GM23338 (cell line): ENCODE measurements around the gene MORC2. TPM values are rescaled to one million over a fixed set of nuclear protein-coding genes. Genes with fewer than 3 reads are reported as not detected.

ENCODE experiments used
- ATAC-seq: fragments of 200-7000 bp; cut with Tn5 transposase; 3 replicates; pipeline ENCODE4 v1.9.1; 2020
- DNase-seq: peaks from one replicate; pipeline ENCODE4 v3.0.0-alpha.2; 2015; ENCODE audit warnings: low spot score
- H2AFZ ChIP-seq: fragments of 200-600 bp; sonication (generic); 2 replicates; pipeline ENCODE4 v1.8.0; 2016; ENCODE audit warnings: antibody characterized with exemption, mild to moderate bottlenecking, moderate library complexity
- H3F3A ChIP-seq: fragments of 200-600 bp; sonication (generic); replicated peaks from 2 replicates; pipeline ENCODE4 v1.8.0; 2017; ENCODE audit warnings: antibody characterized with exemption, mixed run types, low read depth
- H3K27ac ChIP-seq: fragments of 200-600 bp; sonication (generic); 2 replicates; pipeline ENCODE4 v1.6.1; 2016; ENCODE audit warnings: low read depth
- H3K27me3 ChIP-seq: fragments of 200-600 bp; sonication (generic); 2 replicates; pipeline ENCODE4 v1.8.0; 2016; ENCODE audit warnings: mild to moderate bottlenecking, mixed run types, moderate library complexity; ENCODE audit not compliant: insufficient read depth
- H3K36me3 ChIP-seq: fragments of 200-600 bp; sonication (generic); 2 replicates; pipeline ENCODE4 v1.8.0; 2016; ENCODE audit warnings: mild to moderate bottlenecking; ENCODE audit not compliant: insufficient read depth
- H3K4me1 ChIP-seq: fragments of 200-600 bp; sonication (generic); 2 replicates; pipeline ENCODE4 v1.8.0; 2016; ENCODE audit warnings: mild to moderate bottlenecking, moderate library complexity; ENCODE audit not compliant: insufficient read depth
- H3K4me2 ChIP-seq: fragments of 200-600 bp; sonication (generic); 2 replicates; pipeline ENCODE4 v1.7.1; 2017; ENCODE audit warnings: mixed run types
- H3K4me3 ChIP-seq: fragments of 200-600 bp; sonication (generic); 2 replicates; pipeline ENCODE4 v1.6.1; 2016; ENCODE audit warnings: mixed run types
- H3K79me2 ChIP-seq: fragments of 200-600 bp; sonication (generic); replicated peaks from 2 replicates; pipeline ENCODE4 v1.8.0; 2017; ENCODE audit warnings: mild to moderate bottlenecking; ENCODE audit not compliant: insufficient read depth
- H3K9me2 ChIP-seq: fragments of 200-600 bp; sonication (generic); 2 replicates; pipeline ENCODE4 v1.8.0; 2017; ENCODE audit not compliant: insufficient read depth
- H4K20me1 ChIP-seq: fragments of 200-600 bp; sonication (generic); replicated peaks from 2 replicates; pipeline ENCODE4 v1.8.0; 2017; ENCODE audit warnings: mild to moderate bottlenecking; ENCODE audit not compliant: insufficient read depth
- H3K27ac Mint-ChIP-seq: 2 replicates; pipeline ENCODE4 v1.8.0; 2020; ENCODE audit warnings: inconsistent platforms, mild to moderate bottlenecking, moderate library complexity, mixed read lengths
- H3K27me3 Mint-ChIP-seq: 3 replicates; pipeline ENCODE4 v1.8.0; 2022; ENCODE audit warnings: low read depth, mild to moderate bottlenecking, moderate library complexity, mixed read lengths, inconsistent platforms; ENCODE audit not compliant: insufficient read depth, poor library complexity
- H3K36me3 Mint-ChIP-seq: 3 replicates; pipeline ENCODE4 v1.8.0; 2021; ENCODE audit warnings: low read depth, mild to moderate bottlenecking, inconsistent platforms, moderate library complexity, mixed read lengths
- H3K4me1 Mint-ChIP-seq: 3 replicates; pipeline ENCODE4 v1.8.0; 2020; ENCODE audit warnings: mild to moderate bottlenecking, inconsistent platforms, mixed read lengths
- H3K4me3 Mint-ChIP-seq: 3 replicates; pipeline ENCODE4 v1.8.0; 2021; ENCODE audit warnings: moderate library complexity, mild to moderate bottlenecking, inconsistent platforms, mixed read lengths
- H3K9me3 Mint-ChIP-seq: 3 replicates; pipeline ENCODE4 v1.8.0; 2020; ENCODE audit warnings: moderate library complexity, mild to moderate bottlenecking, inconsistent platforms, mixed read lengths
- CREB1 ChIP-seq: fragments of 250-450 bp; sonication (Bioruptor Pico); IDR thresholded peaks from 2 replicates; pipeline ENCODE4 v1.5.0; 2020; ENCODE audit warnings: low read depth, mild to moderate bottlenecking, moderate library complexity
- EZH2 ChIP-seq: fragments of 200-600 bp; sonication (generic); IDR thresholded peaks from one replicate; pipeline ENCODE4 v1.8.0; 2017; ENCODE audit warnings: antibody characterized with exemption, mild to moderate bottlenecking, low read depth; ENCODE audit not compliant: unreplicated experiment
- EZH2phosphoT487 ChIP-seq: fragments of 200-600 bp; sonication (generic); IDR thresholded peaks from one replicate; pipeline ENCODE4 v1.8.1; 2018; ENCODE audit warnings: antibody characterized with exemption; ENCODE audit not compliant: unreplicated experiment
- JUNB ChIP-seq: IDR thresholded peaks from one replicate; pipeline ENCODE4 v1.6.1; 2016; ENCODE audit warnings: antibody characterized with exemption; ENCODE audit not compliant: unreplicated experiment
- NANOG ChIP-seq: IDR thresholded peaks from 2 replicates; pipeline ENCODE4 v1.6.1; 2016; ENCODE audit warnings: antibody characterized with exemption, borderline replicate concordance
- POLR2AphosphoS5 ChIP-seq: IDR thresholded peaks from 2 replicates; pipeline ENCODE4 v1.6.1; 2016; ENCODE audit warnings: antibody characterized with exemption, low read depth
- STAT1 ChIP-seq: IDR thresholded peaks from one replicate; pipeline ENCODE4 v1.6.1; 2016; ENCODE audit warnings: antibody characterized with exemption; ENCODE audit not compliant: unreplicated experiment
- ZNF114 ChIP-seq: fragments of 250-450 bp; sonication (Bioruptor Pico); IDR thresholded peaks from 2 replicates; pipeline ENCODE4 v1.5.0; 2020; ENCODE audit warnings: mild to moderate bottlenecking, moderate library complexity
- ZNF331 ChIP-seq: fragments of 250-450 bp; sonication (Bioruptor Pico); IDR thresholded peaks from 2 replicates; pipeline ENCODE4 v1.5.0; 2020; ENCODE audit warnings: low read depth, mild to moderate bottlenecking, moderate library complexity
- polyA plus RNA-seq: library from polyadenylated mRNA; unstranded; fragments of >200 nt; fragmentation: Nextera tagmentation; extraction: Ambion mirVana; gene quantifications from 2 replicates; pipeline ENCODE4 v1.2.1, GENCODE V29; 2016
- total RNA-seq: library from RNA; depleted of rRNA; stranded (reverse); fragments of >200 nt; shearing (Covaris generic); gene quantifications from 2 replicates; pipeline ENCODE4 v1.2.3, GENCODE V29; 2014
- TF ChIP-seq, protein P1 (sequence below): IDR thresholded peaks from 2 replicates; pipeline ENCODE4 v1.6.1; 2016; ENCODE audit warnings: antibody characterized with exemption
- TF ChIP-seq, protein P2 (sequence below): IDR thresholded peaks from one replicate; pipeline ENCODE4 v1.6.1; 2018; ENCODE audit warnings: antibody characterized with exemption; ENCODE audit not compliant: unreplicated experiment
- TF ChIP-seq, protein P3 (sequence below), 2 experiments: fragments of 200-600 bp in 1 of 2; sonication (generic) in 1 of 2; conservative IDR thresholded peaks; 2 replicates each; pipeline versions ENCODE4 v1.5.1 to v1.6.1; 2016 to 2017; ENCODE audit warnings: antibody characterized with exemption in 2 of 2, low read depth in 2 of 2, mild to moderate bottlenecking in 2 of 2, moderate library complexity in 1 of 2
- TF ChIP-seq, protein P4 (sequence below): fragments of 250-450 bp; sonication (Bioruptor Pico); IDR thresholded peaks from 2 replicates; pipeline ENCODE4 v1.5.0; 2020; ENCODE audit warnings: mild to moderate bottlenecking, moderate library complexity

Gene MORC2
- total and polyA plus RNA-seq, 2 experiments from 2014 or later: 33.1 to 63.8 TPM

DNA sequence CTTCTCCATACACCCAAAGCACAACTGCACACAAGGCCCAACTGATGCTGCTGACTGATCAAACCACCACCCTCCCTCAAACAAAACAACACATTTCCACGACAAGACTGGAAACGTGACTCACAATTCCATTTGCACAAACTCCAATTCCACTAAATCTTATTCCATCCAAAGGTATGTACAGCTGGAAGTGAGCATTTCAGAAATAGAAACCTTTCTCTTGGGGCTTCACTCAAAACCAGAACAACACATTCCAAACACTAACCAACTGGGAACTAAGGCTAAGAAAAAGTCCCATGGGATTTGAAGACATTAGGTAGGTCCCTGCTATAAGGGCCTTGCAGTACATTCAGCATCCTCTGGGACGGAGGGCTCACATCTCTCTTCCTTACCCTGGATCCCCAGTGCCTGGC lies 19.6 kb downstream of the MORC2 start:
- Histone ChIP-seq H3K27me3 (no peaks in the 10 kb centered on the region), H3K36me3 (peaks cover 77% of the 10 kb centered on the region), H2AFZ (no peak overlapping the region), H3K4me1 (no peaks in the 10 kb centered on the region), H3K4me2 (no peak overlapping the region), H3K27ac (no peak overlapping the region), H3F3A (0 out of 2 replicates have a peak, but pooled peaks cover 4% of the 10 kb centered on the region), H3K9me2 (no peaks in the 10 kb centered on the region), H3K4me3 (no peak overlapping the region), H3K79me2 (peaks cover 59% of the 10 kb centered on the region), H4K20me1 (peaks cover 47% of the 10 kb centered on the region)
- H3K27ac Mint-ChIP-seq: peak overlapping the region; percentile 1; the same call in 1 of the 2 replicates
- DNase-seq: peak; percentile 19
- peaks cover 3% of the 10 kb centered on the region for H3K27me3 Mint-ChIP-seq
- no peak overlapping the region for H3K4me3 Mint-ChIP-seq
- H3K9me3 Mint-ChIP-seq: no peaks in the 10 kb centered on the region
- peak; percentile 58 for ATAC-seq
- TF ChIP-seq EZH2phosphoT487 (no peak), JUNB (no peak), ZNF114 (CRISPR knock-in tag) (no peak), CREB1 (no peak), STAT1 (no peak), NANOG (no peak), POLR2AphosphoS5 (no peak), EZH2 (no peak), ZNF331 (no peak)
- TF ChIP-seq, protein P1, sequence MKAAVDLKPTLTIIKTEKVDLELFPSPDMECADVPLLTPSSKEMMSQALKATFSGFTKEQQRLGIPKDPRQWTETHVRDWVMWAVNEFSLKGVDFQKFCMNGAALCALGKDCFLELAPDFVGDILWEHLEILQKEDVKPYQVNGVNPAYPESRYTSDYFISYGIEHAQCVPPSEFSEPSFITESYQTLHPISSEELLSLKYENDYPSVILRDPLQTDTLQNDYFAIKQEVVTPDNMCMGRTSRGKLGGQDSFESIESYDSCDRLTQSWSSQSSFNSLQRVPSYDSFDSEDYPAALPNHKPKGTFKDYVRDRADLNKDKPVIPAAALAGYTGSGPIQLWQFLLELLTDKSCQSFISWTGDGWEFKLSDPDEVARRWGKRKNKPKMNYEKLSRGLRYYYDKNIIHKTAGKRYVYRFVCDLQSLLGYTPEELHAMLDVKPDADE: no peak
- TF ChIP-seq, protein P2, sequence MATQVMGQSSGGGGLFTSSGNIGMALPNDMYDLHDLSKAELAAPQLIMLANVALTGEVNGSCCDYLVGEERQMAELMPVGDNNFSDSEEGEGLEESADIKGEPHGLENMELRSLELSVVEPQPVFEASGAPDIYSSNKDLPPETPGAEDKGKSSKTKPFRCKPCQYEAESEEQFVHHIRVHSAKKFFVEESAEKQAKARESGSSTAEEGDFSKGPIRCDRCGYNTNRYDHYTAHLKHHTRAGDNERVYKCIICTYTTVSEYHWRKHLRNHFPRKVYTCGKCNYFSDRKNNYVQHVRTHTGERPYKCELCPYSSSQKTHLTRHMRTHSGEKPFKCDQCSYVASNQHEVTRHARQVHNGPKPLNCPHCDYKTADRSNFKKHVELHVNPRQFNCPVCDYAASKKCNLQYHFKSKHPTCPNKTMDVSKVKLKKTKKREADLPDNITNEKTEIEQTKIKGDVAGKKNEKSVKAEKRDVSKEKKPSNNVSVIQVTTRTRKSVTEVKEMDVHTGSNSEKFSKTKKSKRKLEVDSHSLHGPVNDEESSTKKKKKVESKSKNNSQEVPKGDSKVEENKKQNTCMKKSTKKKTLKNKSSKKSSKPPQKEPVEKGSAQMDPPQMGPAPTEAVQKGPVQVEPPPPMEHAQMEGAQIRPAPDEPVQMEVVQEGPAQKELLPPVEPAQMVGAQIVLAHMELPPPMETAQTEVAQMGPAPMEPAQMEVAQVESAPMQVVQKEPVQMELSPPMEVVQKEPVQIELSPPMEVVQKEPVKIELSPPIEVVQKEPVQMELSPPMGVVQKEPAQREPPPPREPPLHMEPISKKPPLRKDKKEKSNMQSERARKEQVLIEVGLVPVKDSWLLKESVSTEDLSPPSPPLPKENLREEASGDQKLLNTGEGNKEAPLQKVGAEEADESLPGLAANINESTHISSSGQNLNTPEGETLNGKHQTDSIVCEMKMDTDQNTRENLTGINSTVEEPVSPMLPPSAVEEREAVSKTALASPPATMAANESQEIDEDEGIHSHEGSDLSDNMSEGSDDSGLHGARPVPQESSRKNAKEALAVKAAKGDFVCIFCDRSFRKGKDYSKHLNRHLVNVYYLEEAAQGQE: no peak
- TF ChIP-seq, protein P3, sequence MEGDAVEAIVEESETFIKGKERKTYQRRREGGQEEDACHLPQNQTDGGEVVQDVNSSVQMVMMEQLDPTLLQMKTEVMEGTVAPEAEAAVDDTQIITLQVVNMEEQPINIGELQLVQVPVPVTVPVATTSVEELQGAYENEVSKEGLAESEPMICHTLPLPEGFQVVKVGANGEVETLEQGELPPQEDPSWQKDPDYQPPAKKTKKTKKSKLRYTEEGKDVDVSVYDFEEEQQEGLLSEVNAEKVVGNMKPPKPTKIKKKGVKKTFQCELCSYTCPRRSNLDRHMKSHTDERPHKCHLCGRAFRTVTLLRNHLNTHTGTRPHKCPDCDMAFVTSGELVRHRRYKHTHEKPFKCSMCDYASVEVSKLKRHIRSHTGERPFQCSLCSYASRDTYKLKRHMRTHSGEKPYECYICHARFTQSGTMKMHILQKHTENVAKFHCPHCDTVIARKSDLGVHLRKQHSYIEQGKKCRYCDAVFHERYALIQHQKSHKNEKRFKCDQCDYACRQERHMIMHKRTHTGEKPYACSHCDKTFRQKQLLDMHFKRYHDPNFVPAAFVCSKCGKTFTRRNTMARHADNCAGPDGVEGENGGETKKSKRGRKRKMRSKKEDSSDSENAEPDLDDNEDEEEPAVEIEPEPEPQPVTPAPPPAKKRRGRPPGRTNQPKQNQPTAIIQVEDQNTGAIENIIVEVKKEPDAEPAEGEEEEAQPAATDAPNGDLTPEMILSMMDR (conservative IDR thresholded peaks at IDR 0.05; ENCODE audit: low read depth in 2 of 2): no peak
- TF ChIP-seq, protein P4, sequence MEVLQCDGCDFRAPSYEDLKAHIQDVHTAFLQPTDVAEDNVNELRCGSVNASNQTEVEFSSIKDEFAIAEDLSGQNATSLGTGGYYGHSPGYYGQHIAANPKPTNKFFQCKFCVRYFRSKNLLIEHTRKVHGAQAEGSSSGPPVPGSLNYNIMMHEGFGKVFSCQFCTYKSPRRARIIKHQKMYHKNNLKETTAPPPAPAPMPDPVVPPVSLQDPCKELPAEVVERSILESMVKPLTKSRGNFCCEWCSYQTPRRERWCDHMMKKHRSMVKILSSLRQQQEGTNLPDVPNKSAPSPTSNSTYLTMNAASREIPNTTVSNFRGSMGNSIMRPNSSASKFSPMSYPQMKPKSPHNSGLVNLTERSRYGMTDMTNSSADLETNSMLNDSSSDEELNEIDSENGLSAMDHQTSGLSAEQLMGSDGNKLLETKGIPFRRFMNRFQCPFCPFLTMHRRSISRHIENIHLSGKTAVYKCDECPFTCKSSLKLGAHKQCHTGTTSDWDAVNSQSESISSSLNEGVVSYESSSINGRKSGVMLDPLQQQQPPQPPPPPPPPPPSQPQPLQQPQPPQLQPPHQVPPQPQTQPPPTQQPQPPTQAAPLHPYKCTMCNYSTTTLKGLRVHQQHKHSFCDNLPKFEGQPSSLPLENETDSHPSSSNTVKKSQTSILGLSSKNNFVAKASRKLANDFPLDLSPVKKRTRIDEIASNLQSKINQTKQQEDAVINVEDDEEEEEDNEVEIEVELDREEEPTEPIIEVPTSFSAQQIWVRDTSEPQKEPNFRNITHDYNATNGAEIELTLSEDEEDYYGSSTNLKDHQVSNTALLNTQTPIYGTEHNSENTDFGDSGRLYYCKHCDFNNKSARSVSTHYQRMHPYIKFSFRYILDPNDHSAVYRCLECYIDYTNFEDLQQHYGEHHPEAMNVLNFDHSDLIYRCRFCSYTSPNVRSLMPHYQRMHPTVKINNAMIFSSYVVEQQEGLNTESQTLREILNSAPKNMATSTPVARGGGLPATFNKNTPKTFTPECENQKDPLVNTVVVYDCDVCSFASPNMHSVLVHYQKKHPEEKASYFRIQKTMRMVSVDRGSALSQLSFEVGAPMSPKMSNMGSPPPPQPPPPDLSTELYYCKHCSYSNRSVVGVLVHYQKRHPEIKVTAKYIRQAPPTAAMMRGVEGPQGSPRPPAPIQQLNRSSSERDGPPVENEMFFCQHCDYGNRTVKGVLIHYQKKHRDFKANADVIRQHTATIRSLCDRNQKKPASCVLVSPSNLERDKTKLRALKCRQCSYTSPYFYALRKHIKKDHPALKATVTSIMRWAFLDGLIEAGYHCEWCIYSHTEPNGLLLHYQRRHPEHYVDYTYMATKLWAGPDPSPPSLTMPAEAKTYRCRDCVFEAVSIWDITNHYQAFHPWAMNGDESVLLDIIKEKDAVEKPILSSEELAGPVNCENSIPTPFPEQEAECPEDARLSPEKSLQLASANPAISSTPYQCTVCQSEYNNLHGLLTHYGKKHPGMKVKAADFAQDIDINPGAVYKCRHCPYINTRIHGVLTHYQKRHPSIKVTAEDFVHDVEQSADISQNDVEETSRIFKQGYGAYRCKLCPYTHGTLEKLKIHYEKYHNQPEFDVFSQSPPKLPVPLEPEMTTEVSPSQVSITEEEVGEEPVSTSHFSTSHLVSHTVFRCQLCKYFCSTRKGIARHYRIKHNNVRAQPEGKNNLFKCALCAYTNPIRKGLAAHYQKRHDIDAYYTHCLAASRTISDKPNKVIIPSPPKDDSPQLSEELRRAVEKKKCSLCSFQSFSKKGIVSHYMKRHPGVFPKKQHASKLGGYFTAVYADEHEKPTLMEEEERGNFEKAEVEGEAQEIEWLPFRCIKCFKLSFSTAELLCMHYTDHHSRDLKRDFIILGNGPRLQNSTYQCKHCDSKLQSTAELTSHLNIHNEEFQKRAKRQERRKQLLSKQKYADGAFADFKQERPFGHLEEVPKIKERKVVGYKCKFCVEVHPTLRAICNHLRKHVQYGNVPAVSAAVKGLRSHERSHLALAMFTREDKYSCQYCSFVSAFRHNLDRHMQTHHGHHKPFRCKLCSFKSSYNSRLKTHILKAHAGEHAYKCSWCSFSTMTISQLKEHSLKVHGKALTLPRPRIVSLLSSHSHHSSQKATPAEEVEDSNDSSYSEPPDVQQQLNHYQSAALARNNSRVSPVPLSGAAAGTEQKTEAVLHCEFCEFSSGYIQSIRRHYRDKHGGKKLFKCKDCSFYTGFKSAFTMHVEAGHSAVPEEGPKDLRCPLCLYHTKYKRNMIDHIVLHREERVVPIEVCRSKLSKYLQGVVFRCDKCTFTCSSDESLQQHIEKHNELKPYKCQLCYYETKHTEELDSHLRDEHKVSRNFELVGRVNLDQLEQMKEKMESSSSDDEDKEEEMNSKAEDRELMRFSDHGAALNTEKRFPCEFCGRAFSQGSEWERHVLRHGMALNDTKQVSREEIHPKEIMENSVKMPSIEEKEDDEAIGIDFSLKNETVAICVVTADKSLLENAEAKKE (CRISPR knock-in tag): no peak
- H3K36me3 Mint-ChIP-seq: peaks cover 35% of the 10 kb centered on the region
- H3K4me1 Mint-ChIP-seq: no peaks in the 10 kb centered on the region
